IMR-90 (cell line): ENCODE results near the gene ZNF608. TPM values are rescaled to one million over a fixed set of nuclear protein-coding genes. Genes with fewer than 3 reads are reported as not detected.

Experiments used
- ATAC-seq: fragments of 200-7000 bp; cut with Tn5 transposase; 2 replicates; pipeline ENCODE4 v1.9.1; 2020; ENCODE audit warnings: low read depth, mild to moderate bottlenecking, moderate library complexity
- BruUV-seq: library from RNA; stranded (reverse); fragments of 400-500 nt; replicated peaks from 2 replicates; lab custom pipeline; 2021; lab: Mats Ljungman, UMichigan
- CTCF ChIA-PET: fragments of 300-600 bp; formaldehyde crosslinking; extraction: SDS; loops from one replicate; lab custom pipeline; 2021; ENCODE audit warnings: antibody characterized with exemption; lab: Yijun Ruan, JAX
- POLR2A ChIA-PET: fragments of 300-600 bp; sonication (Branson Sonifier 250); formaldehyde crosslinking; loops from one replicate; lab custom pipeline; 2022; ENCODE audit warnings: antibody characterized with exemption; ENCODE audit not compliant: unreplicated experiment; lab: Charles Lee
- DNase-seq: peaks from one replicate; pipeline ENCODE4 v3.0.0; 2013
- H2AFZ ChIP-seq: replicated peaks from 2 replicates; pipeline ENCODE3; 2013; ENCODE audit warnings: low read length, mild to moderate bottlenecking; ENCODE audit not compliant: poor library complexity
- H2AK5ac ChIP-seq: 2 replicates; pipeline ENCODE4 v1.6.1; 2013; ENCODE audit warnings: low read depth, low read length, inconsistent platforms
- H2AK9ac ChIP-seq: replicated peaks from 2 replicates; pipeline ENCODE3; 2013; ENCODE audit warnings: mild to moderate bottlenecking, low read depth, low read length, moderate library complexity; ENCODE audit not compliant: poor library complexity
- H2BK120ac ChIP-seq: 2 replicates; pipeline ENCODE4 v1.6.1; 2013; ENCODE audit warnings: low read depth, low read length, inconsistent platforms
- H2BK15ac ChIP-seq: 3 replicates; pipeline ENCODE4 v1.6.1; 2013; ENCODE audit warnings: low read depth, low read length, inconsistent platforms
- H2BK20ac ChIP-seq: 2 replicates; pipeline ENCODE4 v1.6.1; 2013; ENCODE audit warnings: low read depth, mild to moderate bottlenecking, inconsistent platforms, low read length, moderate library complexity
- H2BK5ac ChIP-seq: 2 replicates; pipeline ENCODE4 v1.6.1; 2013; ENCODE audit warnings: mild to moderate bottlenecking, low read depth, low read length, inconsistent platforms; ENCODE audit not compliant: poor library complexity, severe bottlenecking
- H3K14ac ChIP-seq: replicated peaks from 2 replicates; pipeline ENCODE4 v1.6.1; 2013; ENCODE audit warnings: low read depth, low read length, inconsistent platforms
- H3K18ac ChIP-seq: 2 replicates; pipeline ENCODE4 v1.6.1; 2013; ENCODE audit warnings: low read depth, low read length, control low read depth
- H3K23ac ChIP-seq: 2 replicates; pipeline ENCODE4 v1.6.1; 2013; ENCODE audit warnings: low read depth, low read length, inconsistent platforms
- H3K27ac ChIP-seq: 2 replicates; pipeline ENCODE4 v1.5.1; 2013; ENCODE audit warnings: mild to moderate bottlenecking, control low read depth, low read length; ENCODE audit not compliant: insufficient read depth
- H3K27me3 ChIP-seq: 2 replicates; pipeline ENCODE4 v1.6.1; 2013; ENCODE audit warnings: low read length; ENCODE audit not compliant: control insufficient read depth, insufficient read depth
- H3K36me3 ChIP-seq: 2 replicates; pipeline ENCODE4 v1.6.1; 2013; ENCODE audit warnings: low read length, mixed read lengths; ENCODE audit not compliant: control insufficient read depth, insufficient read depth
- H3K4ac ChIP-seq: 2 replicates; pipeline ENCODE4 v1.6.1; 2013; ENCODE audit warnings: low read depth, low read length, inconsistent platforms
- H3K4me1 ChIP-seq: 2 replicates; pipeline ENCODE4 v1.6.1; 2013; ENCODE audit warnings: low read length, mixed read lengths; ENCODE audit not compliant: control insufficient read depth, insufficient read depth
- H3K4me2 ChIP-seq: 2 replicates; pipeline ENCODE4 v1.6.1; 2013; ENCODE audit warnings: low read depth, mild to moderate bottlenecking, control low read depth, low read length, moderate library complexity
- H3K4me3 ChIP-seq: 2 replicates; pipeline ENCODE4 v1.5.1; 2013; ENCODE audit warnings: low read depth, mild to moderate bottlenecking, control low read depth, low read length, moderate library complexity; ENCODE audit not compliant: insufficient read depth
- H3K56ac ChIP-seq: 2 replicates; pipeline ENCODE4 v1.6.1; 2013; ENCODE audit warnings: low read length, inconsistent platforms; ENCODE audit not compliant: insufficient read depth; ENCODE audit errors: extremely low read depth
- H3K79me1 ChIP-seq, 2 experiments: 2 replicates each; pipeline ENCODE4 v1.6.1; 2013; ENCODE audit warnings: low read length in 2 of 2, inconsistent platforms in 1 of 2, low read depth in 1 of 2
- H3K9ac ChIP-seq: 2 replicates; pipeline ENCODE4 v1.6.1; 2013; ENCODE audit warnings: low read depth, low read length, control low read depth
- H3K9me1 ChIP-seq: 2 replicates; pipeline ENCODE4 v1.6.1; 2013; ENCODE audit warnings: low read length, inconsistent platforms; ENCODE audit not compliant: insufficient read depth
- H3K9me3 ChIP-seq: 2 replicates; pipeline ENCODE4 v1.6.1; 2013; ENCODE audit warnings: low read length; ENCODE audit not compliant: control insufficient read depth, insufficient read depth
- H4K20me1 ChIP-seq: 2 replicates; pipeline ENCODE4 v1.6.1; 2013; ENCODE audit warnings: low read length, inconsistent platforms; ENCODE audit not compliant: insufficient read depth
- H4K5ac ChIP-seq: 2 replicates; pipeline ENCODE4 v1.6.1; 2013; ENCODE audit warnings: mild to moderate bottlenecking, low read depth, low read length, control low read depth
- H4K8ac ChIP-seq, 2 experiments: 2 replicates each; pipeline ENCODE4 v1.6.1; 2013; ENCODE audit warnings: low read depth in 2 of 2, low read length in 2 of 2, control low read depth in 1 of 2, inconsistent platforms in 1 of 2
- H4K91ac ChIP-seq: 2 replicates; pipeline ENCODE4 v1.6.1; 2013; ENCODE audit warnings: low read depth, low read length, inconsistent platforms; ENCODE audit not compliant: insufficient read depth
- CHD1 ChIP-seq: IDR thresholded peaks from 2 replicates; pipeline ENCODE4 v1.6.1; 2012; ENCODE audit warnings: low read depth, low read length, improper control_type of control experiment
- FOS ChIP-seq: fragments of 150-350 bp; IDR thresholded peaks from 2 replicates; pipeline ENCODE4 v1.6.1; 2016; ENCODE audit warnings: low read depth, low read length
- NFE2L2 ChIP-seq: fragments of 150-350 bp; IDR thresholded peaks from 2 replicates; pipeline ENCODE4 v1.6.1; 2016; ENCODE audit warnings: low read depth, mild to moderate bottlenecking, low read length
- RCOR1 ChIP-seq: IDR thresholded peaks from 2 replicates; pipeline ENCODE4 v1.6.1; 2012; ENCODE audit warnings: mild to moderate bottlenecking, low read length, improper control_type of control experiment; ENCODE audit not compliant: insufficient replicate concordance
- SMC3 ChIP-seq: fragments of 150-350 bp; IDR thresholded peaks from 2 replicates; pipeline ENCODE4 v1.6.1; 2016; ENCODE audit warnings: low read depth, mild to moderate bottlenecking, antibody characterized with exemption, low read length, moderate library complexity
- WGBS, 2 experiments: methylation state at CpG; one replicate each; pipeline versions ENCODE4 v1.1.5 to v1.1.7; 2013; ENCODE audit warnings: missing lambda C conversion rate in 2 of 2; ENCODE audit not compliant: insufficient read length in 1 of 2; ENCODE audit errors: extremely low coverage in 2 of 2; 5-methylcytosine and 5-hydroxymethylcytosine counted together
- dilution Hi-C: fragments of 300-500 bp; cut with HindIII; formaldehyde crosslinking; loops from one replicate; pipeline ENCODE4 v1.14.3; 2018; ENCODE audit warnings: low sequenced_read_pairs; ENCODE audit not compliant: unreplicated experiment
- in situ Hi-C: fragments of 300-500 bp; cut with MboI; formaldehyde crosslinking; loops from 3 replicates; pipeline ENCODE4 v1.14.3; 2019; ENCODE audit warnings: low sequenced_read_pairs, inconsistent platforms, mixed read lengths
- intact Hi-C: fragments of 100-400 bp; cut with micrococcal nuclease; formaldehyde crosslinking; loops from 2 replicates; pipeline ENCODE4 v1.10.0; 2022
- polyA plus RNA-seq, 3 experiments: library from polyadenylated mRNA; depleted of rRNA; stranded (reverse); fragments of >200 nt; gene quantifications; 2 replicates each; pipeline ENCODE4 v1.2.3, GENCODE V29; 2012; ENCODE audit warnings: low replicate concordance in 1 of 3
- total RNA-seq: library from RNA; depleted of rRNA; stranded (reverse); fragments of >200 nt; gene quantifications from 2 replicates; pipeline ENCODE4 v1.2.3, GENCODE V29; 2012
- TF ChIP-seq, protein P1 (sequence below): conservative IDR thresholded peaks from 2 replicates; pipeline ENCODE4 v1.5.1; 2012; ENCODE audit warnings: mild to moderate bottlenecking, low read depth, low read length, improper control_type of control experiment
- TF ChIP-seq, protein P2 (sequence below): fragments of 150-350 bp; IDR thresholded peaks from 2 replicates; pipeline ENCODE4 v1.6.1; 2017; ENCODE audit warnings: mild to moderate bottlenecking, antibody characterized with exemption, low read length, low read depth

ZNF608 gene
- total and polyA plus RNA-seq, 2 of the 4 experiments (the other 2 are of a cell fraction): 9.8 to 15.1 TPM

DNA sequence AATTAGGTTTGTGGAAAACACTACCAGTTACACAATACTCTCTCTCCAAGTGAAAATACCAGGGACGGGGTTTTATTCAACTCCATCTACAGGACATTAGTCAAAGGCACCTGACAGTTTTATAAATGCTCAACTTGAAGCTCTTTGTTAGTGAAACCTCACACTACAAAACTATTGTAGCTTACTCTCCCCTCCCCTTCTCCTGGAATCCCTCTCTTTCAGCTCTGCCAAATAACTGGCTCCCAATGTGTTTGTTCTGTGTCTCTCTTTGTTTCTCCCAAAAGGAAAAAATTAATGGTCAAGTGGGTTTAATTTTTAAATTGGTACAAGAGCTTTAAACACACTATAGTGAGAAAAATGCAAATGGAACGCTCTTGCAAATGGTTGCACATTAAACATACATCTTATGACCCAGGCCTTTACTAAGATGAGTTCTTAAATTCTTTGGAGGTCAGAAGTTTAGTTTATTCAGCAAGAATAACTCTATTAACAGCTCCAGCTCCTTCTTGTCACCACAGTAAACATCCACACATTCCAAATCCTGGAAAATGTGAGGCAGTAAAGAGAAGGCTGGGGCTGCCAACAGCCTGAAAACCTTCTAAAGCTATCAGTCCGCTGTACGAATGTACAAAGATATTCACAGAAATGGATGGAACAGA lies 48.4 kb downstream of the ZNF608 start (continued):
- TF ChIP-seq, protein P1, sequence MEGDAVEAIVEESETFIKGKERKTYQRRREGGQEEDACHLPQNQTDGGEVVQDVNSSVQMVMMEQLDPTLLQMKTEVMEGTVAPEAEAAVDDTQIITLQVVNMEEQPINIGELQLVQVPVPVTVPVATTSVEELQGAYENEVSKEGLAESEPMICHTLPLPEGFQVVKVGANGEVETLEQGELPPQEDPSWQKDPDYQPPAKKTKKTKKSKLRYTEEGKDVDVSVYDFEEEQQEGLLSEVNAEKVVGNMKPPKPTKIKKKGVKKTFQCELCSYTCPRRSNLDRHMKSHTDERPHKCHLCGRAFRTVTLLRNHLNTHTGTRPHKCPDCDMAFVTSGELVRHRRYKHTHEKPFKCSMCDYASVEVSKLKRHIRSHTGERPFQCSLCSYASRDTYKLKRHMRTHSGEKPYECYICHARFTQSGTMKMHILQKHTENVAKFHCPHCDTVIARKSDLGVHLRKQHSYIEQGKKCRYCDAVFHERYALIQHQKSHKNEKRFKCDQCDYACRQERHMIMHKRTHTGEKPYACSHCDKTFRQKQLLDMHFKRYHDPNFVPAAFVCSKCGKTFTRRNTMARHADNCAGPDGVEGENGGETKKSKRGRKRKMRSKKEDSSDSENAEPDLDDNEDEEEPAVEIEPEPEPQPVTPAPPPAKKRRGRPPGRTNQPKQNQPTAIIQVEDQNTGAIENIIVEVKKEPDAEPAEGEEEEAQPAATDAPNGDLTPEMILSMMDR: no peak
- TF ChIP-seq RCOR1: no peak

DNA sequence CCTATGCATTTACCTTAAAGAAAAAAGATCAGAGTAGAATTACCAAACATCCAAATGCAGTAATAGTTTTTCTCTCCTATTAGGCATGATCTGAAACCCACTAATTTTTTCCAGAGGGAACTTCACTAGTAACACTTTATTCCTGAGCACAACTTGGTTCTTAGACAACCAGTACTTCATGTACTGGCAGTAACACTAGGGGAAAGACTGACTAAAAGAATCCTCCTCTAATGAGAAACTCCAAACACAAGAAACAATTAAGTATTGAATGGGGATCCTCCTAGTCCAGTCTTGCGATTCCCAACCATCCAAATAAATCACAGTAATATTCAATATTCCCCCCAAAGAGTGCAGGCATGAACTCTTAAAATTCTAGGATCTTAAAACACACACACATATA lies 48.9 kb downstream of the ZNF608 start:
- H2BK20ac ChIP-seq: no peak overlapping the region
- H4K8ac ChIP-seq: no peak overlapping the region
- no peaks in the 10 kb centered on the region for H3K27me3 ChIP-seq
- no TSS peak for BruUV-seq
- 0 out of 2 replicates have a peak, but pooled peaks cover 2% of the 10 kb centered on the region for H3K9me1 ChIP-seq
- no peak overlapping the region for H2AK5ac ChIP-seq
- ATAC-seq (no peak), DNase-seq (no peak)
- H3K4ac ChIP-seq: peak overlapping the region; percentile 11; the same call in 1 of the 2 replicates
- in situ Hi-C loops: no loop called here
- H3K18ac ChIP-seq: peak overlapping the region; percentile 90
- H3K27ac ChIP-seq: no peak overlapping the region
- no peak overlapping the region for H3K4me2 ChIP-seq
- no peak overlapping the region for H3K14ac ChIP-seq
- WGBS, 2 experiments: 100% methylated on average over 1 of the region's 1 CpG; no CpG with 5 or more reads in 1 of the 2 experiments
- intact Hi-C loops: loop anchor here (5.0 kb wide), 1 partner anchor 35 kb away; no protein-coding TSS in a partner anchor
- ChIA-PET CTCF (interaction anchor here (0.8 kb wide), 1 partner anchor 900 kb away, joined by 4 read pairs; no protein-coding TSS in a partner anchor), POLR2A (no interaction called here)
- no peaks in the 10 kb centered on the region for H3K9me3 ChIP-seq
- no peak overlapping the region for H2AFZ ChIP-seq
- H4K5ac ChIP-seq: peak overlapping the region; percentile 64; the same call in 1 of the 2 replicates
- H3K23ac ChIP-seq: no peak overlapping the region
- H3K4me3 ChIP-seq: no peak overlapping the region
- H2BK15ac ChIP-seq: peak overlapping the region; percentile 25; the same call in 1 of the 3 replicates
- TF ChIP-seq SMC3 (no peak), NFE2L2 (no peak), CHD1 (no peak), FOS (no peak)
- TF ChIP-seq, protein P2, sequence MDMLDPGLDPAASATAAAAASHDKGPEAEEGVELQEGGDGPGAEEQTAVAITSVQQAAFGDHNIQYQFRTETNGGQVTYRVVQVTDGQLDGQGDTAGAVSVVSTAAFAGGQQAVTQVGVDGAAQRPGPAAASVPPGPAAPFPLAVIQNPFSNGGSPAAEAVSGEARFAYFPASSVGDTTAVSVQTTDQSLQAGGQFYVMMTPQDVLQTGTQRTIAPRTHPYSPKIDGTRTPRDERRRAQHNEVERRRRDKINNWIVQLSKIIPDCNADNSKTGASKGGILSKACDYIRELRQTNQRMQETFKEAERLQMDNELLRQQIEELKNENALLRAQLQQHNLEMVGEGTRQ: no peak
- no peaks in the 10 kb centered on the region for H4K20me1 ChIP-seq
- H3K79me1 ChIP-seq: peaks cover 23 to 63% of the 10 kb centered on the region in 2 experiments
- H3K56ac ChIP-seq: no peak overlapping the region
- H3K36me3 ChIP-seq: no peaks in the 10 kb centered on the region; the same call in 1 of the 2 replicates
- peak overlapping the region; percentile 78 for H2BK5ac ChIP-seq
- dilution Hi-C loops: no loop called here
- peak overlapping the region; percentile 30; the same call in 1 of the 2 replicates for H2BK120ac ChIP-seq
- peaks cover 4% of the 10 kb centered on the region for H3K4me1 ChIP-seq
- no peak overlapping the region for H3K9ac ChIP-seq
- H2AK9ac ChIP-seq: no peak overlapping the region
- 0 out of 2 replicates have a peak overlapping the region, but pooled peaks have one; percentile 5 for H4K91ac ChIP-seq
